ENCODE results near the gene FBF1. TPM values are rescaled to one million over a fixed set of nuclear protein-coding genes. Genes with fewer than 3 reads are reported as not detected.

The FBF1 gene
- total RNA-seq, 2 donors from 2014 or later, result 25.9 to 39.1 TPM

- Histone ChIP-seq H3K9me3 (ENCODE audit: control insufficient read depth, low read length) (no peaks in the 10 kb centered on the region), H3K27me3 (ENCODE audit: control insufficient read depth, insufficient read depth, low read length, poor library complexity, severe bottlenecking) (no peaks in the 10 kb centered on the region), H3K9ac (ENCODE audit: extremely low read depth, low read length, poor library complexity, severe bottlenecking) (no peak overlapping the region), H3K36me3 (ENCODE audit: control insufficient read depth, insufficient read depth, low read length) (peaks cover 54% of the 10 kb centered on the region), H3K4me3 (ENCODE audit: low read length) (no peak overlapping the region), H3K27ac (ENCODE audit: low read depth, low read length) (no peak overlapping the region), H3K4me1 (ENCODE audit: control insufficient read depth, insufficient read depth, low read length) (no peaks in the 10 kb centered on the region)
- Mint-ChIP-seq H3K9me3 (no peaks in the 10 kb centered on the region), H3K4me1 (peaks cover 1% of the 10 kb centered on the region), H3K36me3 (ENCODE audit: low read depth) (peaks cover 38% of the 10 kb centered on the region), H3K27me3 (ENCODE audit: insufficient read depth) (no peaks in the 10 kb centered on the region), H3K27ac (no peak overlapping the region), H3K4me3 (no peak overlapping the region)
- WGBS, 2 experiments (ENCODE audit: insufficient coverage in 1 of 2, insufficient read length in 1 of 2), result 97% methylated on average over 5 to 6 of the region's 6 CpGs
- TF ChIP-seq CTCF (conservative IDR thresholded peaks at IDR 0.05), result no peak
- DNase-seq, result no peak
Observed at GRCh38 chr17:75965468-75965867, 24.6 kb upstream of the FBF1 start.

GRCh38 chr17:75959839-75960511, 19.1 kb upstream of the FBF1 start:
- H3K36me3 Mint-ChIP-seq (ENCODE audit: low read depth), result peaks cover 35% of the 10 kb centered on the region
- Histone ChIP-seq H3K4me1 (ENCODE audit: control insufficient read depth, insufficient read depth, low read length) (peaks cover 12% of the 10 kb centered on the region), H3K4me3 (ENCODE audit: low read length) (peak overlapping the region; percentile 46), H3K9ac (ENCODE audit: extremely low read depth, low read length, poor library complexity, severe bottlenecking) (no peak overlapping the region), H3K27me3 (ENCODE audit: control insufficient read depth, insufficient read depth, low read length, poor library complexity, severe bottlenecking) (no peaks in the 10 kb centered on the region), H3K27ac (ENCODE audit: low read depth, low read length) (no peak overlapping the region), H3K36me3 (ENCODE audit: control insufficient read depth, insufficient read depth, low read length) (peaks cover 46% of the 10 kb centered on the region), H3K9me3 (ENCODE audit: control insufficient read depth, low read length) (peaks cover 5% of the 10 kb centered on the region)
- 94 to 96% methylated on average over 9 to 11 of the region's 11 CpGs for WGBS, 2 experiments (ENCODE audit: insufficient coverage in 1 of 2, insufficient read length in 1 of 2)
- H3K27me3 Mint-ChIP-seq (ENCODE audit: insufficient read depth), result no peaks in the 10 kb centered on the region
- TF ChIP-seq CTCF (conservative IDR thresholded peaks at IDR 0.05), result no peak
- peak overlapping the region; percentile 5 for H3K4me3 Mint-ChIP-seq
- no peaks in the 10 kb centered on the region for H3K9me3 Mint-ChIP-seq
- no peak for DNase-seq
- H3K27ac Mint-ChIP-seq, result peak overlapping the region; percentile 65
- H3K4me1 Mint-ChIP-seq, result peaks cover 17% of the 10 kb centered on the region

GRCh38 chr17:75959051-75959838, 18.4 kb upstream of the FBF1 start:
- Histone ChIP-seq H3K27ac (ENCODE audit: low read depth, low read length) (no peak overlapping the region), H3K4me1 (ENCODE audit: control insufficient read depth, insufficient read depth, low read length) (peaks cover 12% of the 10 kb centered on the region), H3K36me3 (ENCODE audit: control insufficient read depth, insufficient read depth, low read length) (peaks cover 47% of the 10 kb centered on the region), H3K4me3 (ENCODE audit: low read length) (peak overlapping the region; percentile 46), H3K27me3 (ENCODE audit: control insufficient read depth, insufficient read depth, low read length, poor library complexity, severe bottlenecking) (no peaks in the 10 kb centered on the region), H3K9me3 (ENCODE audit: control insufficient read depth, low read length) (peaks cover 5% of the 10 kb centered on the region), H3K9ac (ENCODE audit: extremely low read depth, low read length, poor library complexity, severe bottlenecking) (peak overlapping the region; percentile 23)
- Mint-ChIP-seq H3K9me3 (no peaks in the 10 kb centered on the region), H3K4me1 (peaks cover 17% of the 10 kb centered on the region), H3K27me3 (ENCODE audit: insufficient read depth) (no peaks in the 10 kb centered on the region), H3K4me3 (peak overlapping the region; percentile 5), H3K36me3 (ENCODE audit: low read depth) (peaks cover 34% of the 10 kb centered on the region), H3K27ac (peak overlapping the region; percentile 65)
- peak; percentile 72 for DNase-seq
- no peak for TF ChIP-seq CTCF (conservative IDR thresholded peaks at IDR 0.05)
- WGBS, 2 experiments (ENCODE audit: insufficient coverage in 1 of 2, insufficient read length in 1 of 2), result 32 to 51% methylated on average over 6 to 8 of the region's 8 CpGs

Measured in endodermal cell (in vitro differentiated cells).